Activated effector memory CD4-positive, alpha-beta T cell treated with Interleukin-2 at 50 U/mL for 16 hours (primary cell): ENCODE data around the gene ENTPD1.
"Not testable (repeated sequence)": the region's sequence is repeated elsewhere in the genome, so short reads cannot be mapped to it uniquely, and the experiment has no call there.

ENCODE experiments used
- DNase-seq: peaks from one replicate; pipeline ENCODE4 v3.0.0-alpha.2; 2020

The ENTPD1 gene, protein sequence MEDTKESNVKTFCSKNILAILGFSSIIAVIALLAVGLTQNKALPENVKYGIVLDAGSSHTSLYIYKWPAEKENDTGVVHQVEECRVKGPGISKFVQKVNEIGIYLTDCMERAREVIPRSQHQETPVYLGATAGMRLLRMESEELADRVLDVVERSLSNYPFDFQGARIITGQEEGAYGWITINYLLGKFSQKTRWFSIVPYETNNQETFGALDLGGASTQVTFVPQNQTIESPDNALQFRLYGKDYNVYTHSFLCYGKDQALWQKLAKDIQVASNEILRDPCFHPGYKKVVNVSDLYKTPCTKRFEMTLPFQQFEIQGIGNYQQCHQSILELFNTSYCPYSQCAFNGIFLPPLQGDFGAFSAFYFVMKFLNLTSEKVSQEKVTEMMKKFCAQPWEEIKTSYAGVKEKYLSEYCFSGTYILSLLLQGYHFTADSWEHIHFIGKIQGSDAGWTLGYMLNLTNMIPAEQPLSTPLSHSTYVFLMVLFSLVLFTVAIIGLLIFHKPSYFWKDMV

DNA sequence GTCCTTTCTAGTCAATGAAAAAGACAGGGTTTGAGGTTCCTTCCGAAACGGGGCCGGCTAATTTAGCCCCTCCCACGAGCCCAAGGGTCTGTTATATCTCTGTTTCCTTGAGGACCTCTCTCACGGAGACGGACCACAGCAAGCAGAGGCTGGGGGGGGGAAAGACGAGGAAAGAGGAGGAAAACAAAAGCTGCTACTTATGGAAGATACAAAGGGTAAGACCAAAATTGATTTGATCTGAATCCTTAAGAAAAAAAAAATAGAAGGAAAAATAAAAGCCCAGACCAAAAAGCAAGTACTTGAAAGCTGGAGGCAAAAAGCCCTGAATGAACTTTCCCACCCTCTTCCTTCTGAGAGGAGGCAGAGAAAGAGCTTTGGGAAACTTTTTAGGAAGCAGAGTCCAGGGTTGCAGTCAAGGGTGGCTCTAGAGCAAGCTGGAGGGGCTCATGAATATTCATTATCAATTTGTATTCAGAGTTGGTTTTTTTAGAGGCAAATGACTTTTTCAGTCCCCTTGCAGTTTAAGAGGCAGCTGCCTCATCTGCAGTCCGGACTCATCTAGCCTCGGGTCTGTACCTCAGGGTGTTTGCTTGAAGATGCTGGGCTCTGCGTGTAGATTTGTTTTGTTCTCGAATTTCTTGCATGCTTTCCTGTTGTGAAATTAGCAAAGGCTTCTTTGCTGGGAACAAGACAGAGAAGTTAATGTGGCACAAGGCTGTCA is at the start of gene ENTPD1:
Gene ENTPD1 (plus strand): TSS at position 123 of the 721 bp plus-strand sequence. CDS start 77 bp downstream, at position 200.
- DNase-seq: no peak

DNA sequence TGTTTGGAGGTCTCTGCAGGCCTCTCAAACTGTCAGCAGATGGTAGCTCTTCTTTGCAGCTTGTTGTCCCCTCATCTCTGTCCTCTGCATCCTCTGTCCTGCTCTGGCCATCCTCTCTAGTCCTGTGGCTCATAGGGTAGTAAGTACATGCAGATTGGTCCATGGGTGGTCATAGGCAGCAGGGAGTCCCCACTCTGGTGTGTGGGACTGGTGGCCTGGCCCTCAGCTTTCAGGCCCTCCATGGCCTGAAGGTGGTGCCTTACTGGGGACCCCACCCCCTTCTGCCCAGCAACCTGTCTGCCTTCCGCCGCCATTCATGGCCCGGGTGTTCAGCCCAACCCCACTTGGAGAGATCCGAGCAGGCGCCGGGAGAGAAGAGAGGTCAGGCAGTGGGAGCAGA is 49.4 kb upstream of the ENTPD1 start:
- DNase-seq: no peak

DNA sequence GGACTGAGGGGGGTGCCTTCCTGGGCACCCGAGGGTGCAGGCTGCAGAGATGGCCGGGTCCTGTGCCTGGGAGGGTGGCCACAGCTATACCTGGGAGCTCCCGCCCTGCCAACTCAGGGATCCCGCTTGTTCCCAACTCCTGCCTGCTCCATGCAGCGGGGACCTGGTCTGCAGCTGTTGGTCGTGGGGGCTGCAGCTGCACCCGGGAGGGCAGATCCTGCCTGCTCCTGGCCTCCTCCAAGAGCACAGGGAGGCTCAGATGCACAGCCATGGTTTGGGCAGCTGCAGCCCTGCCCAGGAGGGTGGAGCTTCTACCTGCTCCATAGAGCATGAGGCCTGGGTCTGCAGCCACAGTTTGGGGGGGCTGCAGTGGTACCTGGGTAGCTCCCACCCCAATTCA is 49.0 kb upstream of the ENTPD1 start:
- no peak for DNase-seq

DNA sequence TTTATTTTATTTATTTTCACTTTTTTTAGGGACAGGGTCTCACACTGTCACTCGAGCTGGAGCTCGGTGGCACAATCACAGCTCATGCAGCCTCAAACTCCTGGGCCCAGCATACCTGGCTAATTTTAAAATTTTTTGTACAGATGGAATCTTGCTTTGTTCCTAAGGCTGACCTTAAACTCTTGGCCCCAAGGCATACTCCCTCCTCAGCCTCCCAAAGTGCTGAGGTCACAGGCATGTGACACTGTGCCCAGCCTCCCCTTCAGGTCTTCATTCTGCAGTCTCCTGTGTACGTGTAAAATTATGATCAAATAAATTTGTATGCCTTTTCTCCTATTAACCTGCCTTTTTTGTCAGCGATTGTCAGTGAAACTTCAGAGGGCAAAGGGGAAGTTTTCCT is 44.5 kb upstream of the ENTPD1 start:
- no peak for DNase-seq

DNA sequence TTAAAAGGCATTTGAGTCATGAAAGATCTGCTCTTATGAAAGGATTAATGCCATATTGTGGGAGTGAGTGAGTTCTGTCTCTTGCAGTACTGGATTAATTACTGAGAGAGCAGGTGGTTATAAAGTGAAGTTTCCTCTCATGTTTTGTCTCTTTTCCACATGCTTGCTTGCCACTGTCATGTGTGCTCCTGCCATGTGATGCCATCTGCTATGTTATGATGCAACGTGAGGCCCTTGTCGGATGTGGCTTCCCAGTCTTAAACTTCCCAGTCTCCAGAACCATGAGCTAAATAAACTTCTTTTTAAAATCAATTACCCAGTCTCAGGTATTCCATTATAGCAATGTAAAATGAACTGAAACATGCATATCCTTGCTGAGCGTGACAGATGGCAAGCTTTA is 39.5 kb upstream of the ENTPD1 start:
- DNase-seq: no peak

DNA sequence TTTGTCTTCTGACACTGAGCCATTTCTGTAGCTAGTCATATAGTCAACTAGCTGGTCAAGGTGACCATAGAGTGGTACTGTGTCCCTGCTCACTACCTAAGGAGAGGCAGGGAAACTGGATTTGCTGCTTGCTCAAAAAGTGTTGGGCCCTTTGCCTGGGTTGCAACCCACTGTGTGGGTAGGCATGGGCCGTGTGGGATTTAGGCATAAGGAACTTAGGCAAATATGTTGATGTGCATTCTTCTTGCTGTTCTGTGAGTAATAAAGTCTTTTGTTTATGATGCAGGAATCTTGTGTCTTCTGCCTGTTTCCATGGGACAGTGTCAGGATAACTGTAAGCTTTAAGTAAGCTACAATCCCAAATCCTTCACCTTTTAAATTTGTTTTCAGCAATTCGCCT is 39.1 kb upstream of the ENTPD1 start:
- DNase-seq: no peak

DNA sequence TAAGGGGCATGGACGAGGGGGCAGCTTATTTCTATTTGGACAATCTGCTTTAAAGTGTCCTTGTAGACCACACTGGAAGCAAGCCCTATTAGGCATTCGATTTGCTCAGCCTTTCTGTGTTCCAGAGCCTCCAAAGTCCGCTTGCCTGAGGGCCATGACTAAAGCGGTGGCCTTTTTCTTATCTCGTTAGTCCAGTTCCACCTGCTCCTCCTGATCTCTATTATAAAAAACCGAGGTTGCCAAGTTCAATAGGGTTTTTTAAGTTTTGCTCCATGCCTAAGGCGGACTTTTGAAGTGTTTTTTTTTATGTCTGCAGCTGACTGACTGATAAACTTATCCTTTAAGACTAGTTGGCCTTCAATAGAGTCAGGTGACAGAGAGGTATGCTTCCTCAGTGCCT is 35.2 kb upstream of the ENTPD1 start:
- DNase-seq: not testable (repeated sequence)

DNA sequence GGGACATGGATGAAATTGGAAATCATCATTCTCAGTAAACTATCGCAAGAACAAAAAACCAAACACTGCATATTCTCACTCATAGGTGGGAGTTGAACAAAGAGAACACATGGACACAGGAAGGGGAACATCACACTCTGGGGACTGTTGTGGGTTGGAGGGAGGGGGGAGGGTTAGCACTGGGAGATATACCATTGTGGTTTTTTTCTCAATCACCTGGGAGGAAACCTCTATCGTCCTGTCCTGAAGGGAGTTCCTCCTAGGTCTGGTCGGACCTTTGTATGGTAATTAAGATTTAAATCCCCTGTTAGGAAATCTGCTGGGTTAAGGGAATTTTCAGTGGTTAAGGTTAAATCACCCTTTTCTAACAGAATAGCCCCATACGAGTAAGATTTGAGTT is 33.5 kb upstream of the ENTPD1 start:
- not testable (repeated sequence) for DNase-seq

DNA sequence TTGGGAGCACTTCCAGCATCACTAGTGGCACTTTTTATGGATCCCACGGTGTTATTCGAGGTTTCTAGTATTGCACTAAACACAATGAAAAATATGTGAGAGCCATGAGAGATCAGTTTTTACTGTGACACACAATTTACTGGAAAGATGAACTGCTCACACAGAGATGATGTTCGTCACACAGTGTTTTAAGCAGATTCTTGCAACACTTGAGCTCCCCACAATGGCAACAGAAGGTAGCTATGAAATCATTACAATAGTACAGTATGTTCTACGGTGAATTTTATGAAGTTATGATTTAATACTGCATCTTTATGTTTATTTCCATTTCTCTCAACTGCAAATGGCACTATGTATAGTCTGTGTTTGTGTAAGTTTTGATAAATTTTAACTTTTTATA is 27.4 kb upstream of the ENTPD1 start:
- no peak for DNase-seq

DNA sequence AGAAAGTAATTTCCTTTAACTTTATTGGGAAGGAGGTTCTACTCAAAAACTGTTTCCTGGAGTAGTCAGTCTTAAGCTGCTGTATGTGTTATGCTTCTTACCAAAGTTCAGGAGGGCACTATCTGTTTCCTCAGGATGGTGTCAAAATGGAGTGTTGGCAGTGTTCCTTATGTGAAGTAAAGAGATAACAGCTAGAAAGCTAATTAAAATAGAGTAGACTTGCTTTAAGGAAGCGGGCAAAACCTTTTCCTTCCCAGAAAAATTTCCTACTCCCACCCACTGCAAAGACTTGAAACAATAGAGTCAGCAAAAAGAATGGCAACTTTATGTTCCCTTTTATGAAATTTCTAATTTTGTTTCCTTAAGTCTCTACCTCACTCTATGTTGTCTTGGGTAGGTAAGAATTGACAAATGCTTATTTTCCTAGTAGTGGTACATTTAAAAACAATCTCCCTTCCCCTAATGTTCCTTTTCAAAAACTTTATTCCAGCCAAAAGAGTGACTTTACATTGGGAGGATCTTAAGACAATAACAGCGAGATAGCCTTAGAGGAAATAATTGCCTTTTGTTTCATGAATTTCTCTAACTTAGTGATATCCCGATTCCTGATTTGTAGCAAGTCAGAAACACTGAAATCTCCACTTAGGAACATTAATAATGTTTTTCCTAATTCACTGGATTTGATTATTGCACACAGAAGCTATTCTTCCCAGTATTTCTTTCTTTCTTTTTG is 26.5 kb upstream of the ENTPD1 start:
- no peak for DNase-seq

DNA sequence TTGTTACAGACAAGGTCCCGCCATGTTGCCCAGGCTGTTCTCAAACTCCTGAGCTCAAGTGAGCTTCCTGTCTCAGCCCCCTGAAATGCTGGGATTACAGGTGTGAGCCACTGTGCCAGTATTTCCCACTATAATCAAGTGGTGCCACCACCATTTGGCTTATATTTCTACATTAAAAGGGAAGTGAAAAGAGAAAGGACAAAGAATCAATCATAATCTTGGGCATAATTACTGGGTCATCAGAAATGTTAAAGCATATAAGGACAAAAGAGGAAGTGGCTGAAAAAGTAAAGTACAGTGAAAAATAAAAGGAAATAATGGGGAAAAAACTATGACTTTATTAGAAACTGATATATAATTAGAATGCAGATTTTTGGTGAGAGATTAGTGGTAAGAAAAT is 25.7 kb upstream of the ENTPD1 start:
- DNase-seq: no peak

DNA sequence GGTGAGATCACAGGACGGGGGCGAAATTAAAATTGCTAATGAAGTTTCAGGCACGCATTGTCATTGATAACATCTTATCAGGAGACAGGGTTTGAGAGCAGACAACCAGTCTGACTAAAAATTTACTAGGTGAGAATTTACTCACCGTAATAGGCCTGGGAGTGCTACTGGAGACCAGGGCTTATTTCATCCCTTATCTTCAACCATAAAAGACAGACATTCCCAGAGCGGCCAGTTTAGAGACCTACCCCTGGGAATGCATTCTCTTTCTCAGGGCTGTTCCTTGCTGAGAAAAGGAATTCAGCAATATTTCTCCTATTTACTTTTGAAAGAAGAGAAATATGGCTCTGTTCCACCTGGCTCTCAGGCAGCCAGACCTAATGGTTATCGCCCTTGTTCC is 23.1 kb upstream of the ENTPD1 start:
- DNase-seq: not testable (repeated sequence)

DNA sequence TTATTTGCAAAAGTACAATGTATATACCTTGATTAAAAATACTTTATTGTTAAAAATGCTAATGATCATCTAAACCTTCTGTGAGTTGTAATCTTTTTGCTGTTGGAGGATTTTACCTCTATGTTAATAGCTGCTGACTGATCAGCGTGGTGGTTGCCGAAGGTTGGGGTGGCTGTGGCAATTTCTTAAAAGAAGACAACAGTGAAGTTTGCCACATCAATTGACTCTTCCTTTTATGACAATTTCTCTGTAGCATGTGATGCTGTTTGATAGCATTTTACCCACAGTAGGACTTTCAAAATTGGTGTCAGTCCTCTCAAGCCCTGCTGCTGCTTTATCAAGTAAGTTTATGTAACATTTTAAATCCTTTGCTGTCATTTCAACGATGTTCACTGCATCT is 16.9 kb upstream of the ENTPD1 start:
- DNase-seq: no peak

DNA sequence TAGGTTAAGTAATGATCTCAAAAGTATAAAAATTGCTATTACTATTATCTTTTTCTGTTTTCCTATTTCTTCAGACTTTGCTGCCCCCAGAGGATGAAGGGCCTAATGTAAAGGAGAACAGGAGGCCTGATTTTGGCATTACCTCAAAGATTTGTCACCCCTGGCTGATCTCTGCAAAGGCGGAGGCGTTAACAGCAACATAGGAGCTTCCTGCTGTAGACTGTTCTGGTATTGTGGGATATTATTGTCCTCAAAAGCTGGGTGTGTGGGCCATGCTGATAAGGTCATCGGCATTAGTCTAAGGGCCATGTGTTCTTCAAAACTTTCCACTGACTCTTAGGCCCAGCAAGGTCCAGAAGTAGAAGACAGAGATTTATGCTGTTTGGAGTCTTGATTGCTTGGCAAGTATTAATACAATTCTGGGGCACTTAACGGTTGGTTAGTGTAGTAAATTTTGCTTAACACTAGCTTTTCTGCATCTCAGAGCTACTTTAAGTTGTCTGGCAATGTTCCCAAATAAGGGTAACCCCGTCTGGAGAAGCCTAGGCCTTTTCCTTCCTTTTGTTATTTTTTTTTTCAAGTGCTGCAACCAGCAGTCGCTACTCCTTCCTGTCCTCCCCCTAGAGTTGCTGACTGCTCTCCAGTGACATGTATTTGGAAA is 14.0 kb upstream of the ENTPD1 start:
- DNase-seq: no peak

DNA sequence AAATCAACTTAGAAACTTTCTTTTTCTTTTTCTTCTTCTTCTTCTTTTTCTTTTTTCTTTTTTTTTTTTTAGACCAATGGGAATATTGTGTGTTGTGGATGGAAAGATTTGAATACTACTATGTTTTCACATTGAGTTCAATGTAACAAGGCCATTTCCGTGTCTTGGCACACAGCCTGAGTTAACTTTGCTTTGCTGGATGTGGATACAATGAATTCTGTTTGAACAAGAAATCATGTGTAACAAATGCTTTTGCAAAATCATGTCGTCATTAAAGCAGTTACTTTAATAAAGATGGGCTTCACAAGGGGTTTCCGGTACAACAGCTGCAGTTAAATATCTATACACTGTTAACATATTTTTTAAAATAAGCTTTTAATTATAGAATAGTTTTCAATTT is 13.5 kb upstream of the ENTPD1 start:
- DNase-seq: no peak

DNA sequence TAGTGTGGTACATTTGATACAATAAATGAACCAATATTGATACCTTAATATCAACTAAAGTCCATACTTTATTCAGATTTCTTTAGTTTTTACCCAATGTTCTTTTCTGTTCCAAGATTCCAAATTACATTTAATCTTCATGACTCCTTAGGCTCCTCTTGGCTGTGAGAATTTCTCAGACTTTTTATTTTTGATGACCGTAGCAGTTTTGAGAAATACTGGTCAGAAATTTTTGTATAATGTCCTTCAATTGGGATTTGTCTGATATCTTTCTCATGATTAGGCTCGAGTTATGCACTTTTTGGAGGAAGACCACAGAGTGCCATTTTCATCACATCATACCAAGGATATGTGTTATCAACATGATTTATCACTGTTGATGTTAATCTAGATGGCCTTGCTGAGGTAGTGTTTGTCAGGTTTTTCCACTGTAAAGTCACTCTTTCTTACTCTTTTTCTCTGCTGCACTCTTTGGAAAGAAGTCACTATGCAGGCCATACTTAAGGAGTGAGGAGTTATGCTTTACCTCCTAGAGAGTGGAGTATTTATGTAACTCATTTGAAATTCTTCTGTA is 12.9 kb upstream of the ENTPD1 start:
- no peak for DNase-seq

DNA sequence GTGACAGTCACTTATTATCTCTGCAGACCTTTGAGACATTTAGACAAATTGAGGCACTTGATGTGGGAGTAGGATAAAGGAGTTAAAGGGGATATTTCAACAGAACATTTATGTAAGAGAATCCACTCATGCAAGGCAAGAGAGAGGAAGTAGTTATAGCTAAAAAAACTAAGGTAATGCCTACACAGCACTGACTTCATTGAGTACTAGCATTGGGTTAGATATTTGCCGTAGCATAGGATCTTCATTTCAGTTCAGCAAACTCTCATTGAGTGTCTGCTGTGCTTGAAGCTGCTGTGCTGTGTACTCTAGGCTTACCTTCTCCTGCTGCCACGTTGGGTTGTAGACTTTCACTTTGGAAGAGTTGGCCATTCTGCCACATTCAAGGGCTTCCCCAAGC is 10.5 kb upstream of the ENTPD1 start:
- DNase-seq: no peak

DNA sequence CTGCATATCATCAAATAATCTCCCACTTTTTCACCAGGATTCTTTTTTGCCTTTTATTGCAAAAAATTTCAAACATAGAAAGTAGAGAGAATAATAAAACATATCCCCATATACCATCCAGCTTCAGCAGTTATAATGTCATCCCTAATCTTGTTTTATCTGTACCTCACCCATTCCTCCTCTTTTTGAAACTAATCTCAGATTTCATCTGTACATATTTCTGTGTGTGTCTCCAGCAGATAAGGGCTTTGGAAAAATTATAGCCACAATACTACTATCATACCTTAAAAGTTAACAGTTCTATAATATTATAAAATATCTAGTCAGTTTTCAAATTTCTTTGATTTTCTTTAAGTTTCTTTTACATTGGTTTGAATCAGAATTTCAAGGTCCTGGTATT is 7.6 kb upstream of the ENTPD1 start:
- DNase-seq: no peak

DNA sequence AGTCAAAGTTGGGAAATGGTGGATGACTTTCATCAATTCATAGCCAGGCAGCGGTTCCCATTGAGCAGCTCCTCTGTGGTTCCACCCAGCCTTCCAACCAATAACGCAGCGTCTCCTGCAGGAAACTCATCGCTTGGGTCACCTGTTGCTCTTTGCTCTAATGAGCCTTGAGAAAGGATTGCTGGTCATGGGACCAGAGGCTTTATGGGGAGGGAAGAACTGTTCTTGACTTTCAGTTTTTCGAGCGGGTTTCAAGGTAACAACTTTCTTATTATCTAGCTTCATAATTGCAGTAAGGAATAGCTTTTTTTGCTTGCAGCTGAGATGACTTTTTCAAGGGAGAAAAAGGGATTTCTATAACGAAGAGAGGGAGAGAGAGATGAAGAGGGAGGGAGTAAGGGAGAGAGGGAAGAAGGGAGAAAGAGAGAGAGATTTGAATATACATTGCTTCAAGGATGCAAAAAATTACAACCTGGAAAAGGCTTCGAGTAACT is 405 bp upstream of the ENTPD1 start:
- DNase-seq: no peak

DNA sequence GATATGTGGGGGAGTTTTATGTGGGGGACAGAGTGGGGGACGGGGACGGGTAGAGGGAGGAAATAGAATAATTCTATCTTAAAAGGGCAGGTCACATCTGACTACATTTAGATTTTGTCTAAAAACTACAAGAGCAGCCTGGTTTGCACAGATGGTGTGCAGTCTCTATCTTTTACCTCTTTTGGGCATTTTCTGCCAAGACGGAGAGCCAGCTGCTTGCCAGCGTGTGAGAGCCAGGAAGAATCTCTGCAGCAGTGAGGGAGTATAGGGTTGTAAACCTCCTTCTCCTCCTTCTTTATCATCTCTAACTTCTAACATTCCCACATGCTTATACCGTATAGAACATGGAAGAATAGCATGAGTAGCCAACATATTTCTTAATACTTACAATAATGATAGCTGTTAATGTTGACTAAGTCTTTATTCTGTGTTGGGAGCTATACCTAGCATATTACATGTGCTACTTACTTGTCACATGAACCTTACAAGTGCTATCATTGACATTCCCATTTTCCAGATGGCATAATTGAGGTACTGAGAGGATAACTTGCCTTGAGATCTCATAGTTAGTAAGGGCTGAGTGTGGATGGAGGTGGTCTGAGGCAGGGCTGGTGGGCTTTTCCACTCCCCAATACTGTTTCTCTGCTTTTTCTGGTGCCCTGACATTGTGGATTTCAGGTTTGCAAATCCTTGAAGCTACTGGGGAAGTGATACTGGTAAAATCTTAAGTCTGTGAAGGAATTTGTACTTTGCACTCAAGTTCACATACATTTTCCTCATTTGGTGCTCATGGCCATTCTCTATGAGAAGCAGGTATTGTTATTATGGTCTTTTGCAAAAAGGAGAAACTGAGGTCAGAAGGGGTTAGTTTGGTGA is 1.1 kb downstream of the ENTPD1 start:
- DNase-seq: no peak

DNA sequence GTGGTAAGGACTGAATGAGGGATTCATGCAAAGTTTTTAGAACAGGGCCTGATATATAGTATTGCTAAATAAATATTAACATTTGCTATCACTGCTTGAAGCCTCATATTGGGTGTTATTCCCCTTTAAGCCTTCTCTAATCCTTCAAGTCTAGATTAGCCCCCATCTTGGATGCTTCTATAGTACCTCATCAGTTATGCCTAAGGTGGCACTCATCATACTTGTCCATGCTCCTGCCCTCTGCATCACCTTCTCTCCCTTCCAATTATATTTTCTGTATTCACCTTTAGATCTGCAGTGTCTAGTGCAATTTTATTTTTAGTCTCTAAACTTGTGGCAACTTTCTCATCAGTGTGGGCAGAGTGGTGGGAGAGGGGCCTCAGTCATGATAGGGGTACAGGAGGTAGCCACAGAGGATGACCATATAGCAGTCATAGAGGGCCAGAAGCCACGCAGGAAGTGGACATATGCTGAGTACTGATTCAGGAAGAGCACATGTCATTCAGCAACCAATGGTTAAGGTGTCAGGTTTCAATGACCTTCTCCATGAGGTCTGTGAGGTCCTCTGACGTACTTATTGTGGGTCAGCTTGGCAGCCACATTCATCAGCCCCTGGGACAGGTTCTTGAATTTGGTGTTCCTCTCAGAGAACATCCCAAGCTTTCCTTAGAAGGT is 2.5 kb downstream of the ENTPD1 start:
- DNase-seq: no peak
